HG03060 (cell line): ENCODE results near the gene ARHGAP32.

Source experiments
- ATAC-seq: cut with Tn5 transposase; IDR thresholded peaks from one replicate; pipeline ENCODE4 v1.9.1; 2021; ENCODE audit warnings: low read depth, moderate number of reproducible peaks; ENCODE audit not compliant: unreplicated experiment

Gene ARHGAP32

GRCh38 chr11:129117595-129118350 lies 74.4 kb downstream of the ARHGAP32 start:
- ATAC-seq, result no peak

- ATAC-seq, result no peak
These were observed 76.2 kb downstream of the ARHGAP32 start for GRCh38 chr11:129115652-129116586.

- no peak for ATAC-seq
These were observed 82.4 kb downstream of the ARHGAP32 start for GRCh38 chr11:129109701-129110100.

GRCh38 chr11:129106788-129107187 lies 85.3 kb downstream of the ARHGAP32 start:
- no peak for ATAC-seq

GRCh38 chr11:129102756-129103155 lies 89.4 kb downstream of the ARHGAP32 start:
- ATAC-seq, result no peak

- ATAC-seq, result no peak
These were observed 89.9 kb downstream of the ARHGAP32 start for GRCh38 chr11:129102225-129102624.

- no peak for ATAC-seq
These were observed 98.8 kb downstream of the ARHGAP32 start for GRCh38 chr11:129093283-129093682.

GRCh38 chr11:129090056-129090455 lies 102.1 kb downstream of the ARHGAP32 start:
- ATAC-seq, result no peak

GRCh38 chr11:129089279-129089678 lies 102.8 kb downstream of the ARHGAP32 start:
- no peak for ATAC-seq

GRCh38 chr11:129086976-129087375 lies 105.1 kb downstream of the ARHGAP32 start:
- ATAC-seq, result no peak

- no peak for ATAC-seq
These were observed 114.9 kb downstream of the ARHGAP32 start for GRCh38 chr11:129077191-129077590.

GRCh38 chr11:129075757-129076156 lies 116.4 kb downstream of the ARHGAP32 start:
- ATAC-seq, result no peak

- ATAC-seq, result no peak
These were observed 124.7 kb downstream of the ARHGAP32 start for GRCh38 chr11:129067454-129067853.

GRCh38 chr11:129066229-129066628 lies 125.9 kb downstream of the ARHGAP32 start:
- no peak for ATAC-seq

GRCh38 chr11:129063118-129063517 lies 129.0 kb downstream of the ARHGAP32 start:
- ATAC-seq, result no peak

- no peak for ATAC-seq
These were observed 130.5 kb downstream of the ARHGAP32 start for GRCh38 chr11:129061492-129062230.

GRCh38 chr11:129056916-129057315 lies 135.2 kb downstream of the ARHGAP32 start:
- ATAC-seq, result no peak

- ATAC-seq, result no peak
These were observed 136.9 kb downstream of the ARHGAP32 start for GRCh38 chr11:129055196-129055595.

GRCh38 chr11:129048911-129049310 lies 143.2 kb downstream of the ARHGAP32 start:
- ATAC-seq, result no peak

GRCh38 chr11:129045150-129045549 lies 147.0 kb downstream of the ARHGAP32 start:
- no peak for ATAC-seq

- ATAC-seq, result no peak
These were observed 149.6 kb downstream of the ARHGAP32 start for GRCh38 chr11:129042503-129042902.
